Activated CD4-positive, alpha-beta memory T cell treated with anti-CD3 and anti-CD28 coated beads for 36 hours (primary cell): ENCODE data around the gene CXCL12. TPM values are rescaled to one million over a fixed set of nuclear protein-coding genes. Genes with fewer than 3 reads are reported as not detected.

Experiments
- CTCF ChIA-PET: fragments of 350-600 bp; sonication (Branson Sonifier 250); formaldehyde crosslinking; loops from one replicate; lab custom pipeline; 2021; ENCODE audit warnings: antibody characterized with exemption, inconsistent platforms; lab: Charles Lee
- POLR2A ChIA-PET: fragments of 350-600 bp; sonication (Branson Sonifier 250); formaldehyde crosslinking; loops from one replicate; lab custom pipeline; 2021; ENCODE audit warnings: antibody characterized with exemption; lab: Charles Lee
- DNase-seq: peaks from one replicate; pipeline ENCODE4 v3.0.0-alpha.2; 2020
- H3K27ac Mint-ChIP-seq: one replicate; pipeline ENCODE4 v1.8.0; 2021; ENCODE audit warnings: mixed read lengths
- H3K27me3 Mint-ChIP-seq: one replicate; pipeline ENCODE4 v1.8.0; 2021; ENCODE audit warnings: mixed read lengths
- H3K36me3 Mint-ChIP-seq: one replicate; pipeline ENCODE4 v1.8.0; 2021; ENCODE audit warnings: mixed read lengths
- H3K4me1 Mint-ChIP-seq: one replicate; pipeline ENCODE4 v1.8.0; 2021; ENCODE audit warnings: low read depth, mixed read lengths
- H3K4me3 Mint-ChIP-seq: one replicate; pipeline ENCODE4 v1.8.0; 2021; ENCODE audit warnings: mild to moderate bottlenecking, mixed read lengths
- H3K9me3 Mint-ChIP-seq: one replicate; pipeline ENCODE4 v1.8.0; 2021; ENCODE audit warnings: mixed read lengths
- intact Hi-C: fragments of 100-400 bp; cut with micrococcal nuclease; formaldehyde crosslinking; loops from one replicate; pipeline ENCODE4 v1.15.1; 2023
- total RNA-seq, 2 experiments: library from RNA; stranded (reverse); gene quantifications; one replicate each; pipeline ENCODE4 v1.2.3, GENCODE V29; 2021

CXCL12 gene
- total RNA-seq, 2 experiments from 2014 or later: not detected

DNA sequence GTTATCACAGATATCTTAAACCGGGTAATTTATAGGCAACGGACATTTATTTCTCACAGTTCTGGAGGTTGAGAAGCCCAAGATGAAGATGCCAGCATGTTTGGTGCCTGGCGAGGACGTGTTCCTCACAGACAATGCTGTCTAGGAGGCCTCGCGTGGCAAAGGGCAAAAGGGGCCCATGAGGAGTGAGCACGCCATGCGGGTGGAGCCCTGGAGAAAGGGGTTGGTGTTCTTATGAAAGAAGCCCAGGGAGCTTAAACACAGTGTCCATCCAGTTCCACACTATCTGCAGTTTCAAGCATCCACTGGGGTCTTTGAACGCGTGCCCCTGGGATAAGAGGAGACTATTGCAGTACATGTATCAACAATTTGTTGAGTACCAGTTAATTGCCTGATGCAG, 51.4 kb downstream of the CXCL12 start:
- no peak for DNase-seq
- Mint-ChIP-seq H3K36me3 (no peaks in the 10 kb centered on the region), H3K4me1 (no peaks in the 10 kb centered on the region)

DNA sequence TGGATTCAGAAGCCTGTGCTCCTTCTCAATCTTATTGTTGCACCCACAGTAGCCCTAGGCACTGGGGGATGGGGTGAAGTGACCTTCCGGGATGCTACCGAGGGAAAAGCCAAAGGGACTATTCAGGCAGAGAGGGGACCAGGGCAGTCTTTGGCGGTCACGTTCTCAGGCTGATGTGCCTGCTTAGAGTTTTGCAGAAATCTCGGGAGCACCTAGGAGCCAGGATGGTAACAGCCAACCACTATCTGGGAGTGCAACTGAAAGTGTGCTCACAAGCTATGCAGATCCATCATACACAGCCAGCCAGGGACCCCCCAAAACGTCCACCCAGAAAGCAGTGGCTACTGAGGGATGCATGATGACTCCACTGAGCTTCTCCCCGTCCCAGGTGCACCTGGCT, 52.4 kb downstream of the CXCL12 start:
- no peaks in the 10 kb centered on the region for H3K4me1 Mint-ChIP-seq
- ChIA-PET CTCF (no interaction called here), POLR2A (no interaction called here)
- no peak for DNase-seq
- no peaks in the 10 kb centered on the region for H3K36me3 Mint-ChIP-seq
- H3K27me3 Mint-ChIP-seq: peaks cover 2% of the 10 kb centered on the region
- intact Hi-C loops: no loop called here
- H3K27ac Mint-ChIP-seq: no peak overlapping the region
- no peak overlapping the region for H3K4me3 Mint-ChIP-seq
- no peaks in the 10 kb centered on the region for H3K9me3 Mint-ChIP-seq

More for the DNA sequence above, 51.4 kb downstream of the CXCL12 start:
- intact Hi-C loops: no loop called here
- Mint-ChIP-seq H3K27me3 (peaks cover 2% of the 10 kb centered on the region), H3K27ac (no peak overlapping the region), H3K4me3 (no peak overlapping the region), H3K9me3 (no peaks in the 10 kb centered on the region)
- CTCF ChIA-PET: no interaction called here
- POLR2A ChIA-PET: no interaction called here

DNA sequence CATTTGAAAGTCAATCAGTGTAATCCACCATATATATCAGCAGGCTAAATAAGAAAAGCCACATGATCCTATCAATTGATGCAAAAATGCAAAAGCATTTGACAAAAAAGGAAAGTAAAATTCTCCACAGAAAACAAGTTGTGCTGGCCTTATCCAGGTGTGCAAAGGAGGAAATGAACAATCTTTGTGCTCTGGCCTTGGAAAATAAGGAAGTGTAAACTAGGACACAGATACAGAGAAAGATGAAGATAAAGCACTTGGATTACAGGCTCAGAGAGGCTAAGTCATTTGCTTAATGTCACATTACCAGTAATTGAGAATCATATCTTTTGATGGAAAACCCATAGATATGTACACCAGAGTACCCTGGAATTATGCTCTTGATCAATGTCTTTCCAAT, 54.5 kb downstream of the CXCL12 start:
- Mint-ChIP-seq H3K36me3 (no peaks in the 10 kb centered on the region), H3K27me3 (peaks cover 6% of the 10 kb centered on the region), H3K27ac (no peak overlapping the region), H3K9me3 (no peaks in the 10 kb centered on the region), H3K4me3 (no peak overlapping the region), H3K4me1 (no peaks in the 10 kb centered on the region)
- no peak for DNase-seq
- intact Hi-C loops: no loop called here
- ChIA-PET CTCF (no interaction called here), POLR2A (no interaction called here)

DNA sequence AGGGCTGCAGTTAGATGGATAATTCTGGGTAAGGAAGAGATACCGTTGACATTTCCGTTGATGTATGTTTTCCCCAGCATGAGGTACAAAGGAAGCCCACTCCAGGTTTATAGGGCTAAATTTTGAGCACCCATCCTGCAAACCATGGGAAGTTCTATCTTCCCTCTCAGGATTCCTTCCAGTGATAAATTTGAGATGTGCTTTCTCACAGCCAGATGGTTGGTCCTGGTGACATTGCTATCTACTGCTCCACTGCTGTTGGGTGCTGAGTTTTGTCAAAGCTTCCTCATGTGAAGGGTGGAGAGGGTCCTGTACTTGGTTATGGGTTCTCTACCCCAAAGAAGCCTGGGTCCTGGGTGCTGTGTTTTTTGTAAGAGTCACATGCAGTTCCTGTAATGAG, 57.4 kb downstream of the CXCL12 start:
- Mint-ChIP-seq H3K9me3 (no peaks in the 10 kb centered on the region), H3K27ac (no peak overlapping the region), H3K4me3 (no peak overlapping the region), H3K27me3 (peaks cover 8% of the 10 kb centered on the region), H3K4me1 (no peaks in the 10 kb centered on the region), H3K36me3 (no peaks in the 10 kb centered on the region)
- ChIA-PET CTCF (no interaction called here), POLR2A (no interaction called here)
- no peak for DNase-seq
- intact Hi-C loops: no loop called here
